Measurements from ENCODE around the gene FOXD1. TPM values are rescaled to one million over a fixed set of nuclear protein-coding genes. Genes with fewer than 3 reads are reported as not detected.
"Not testable (repeated sequence)": the region's sequence is repeated elsewhere in the genome, so short reads cannot be mapped to it uniquely, and the experiment has no call there.

FOXD1 gene
- total RNA-seq, 1 donor from 2014 or later: 0.09 TPM

DNA sequence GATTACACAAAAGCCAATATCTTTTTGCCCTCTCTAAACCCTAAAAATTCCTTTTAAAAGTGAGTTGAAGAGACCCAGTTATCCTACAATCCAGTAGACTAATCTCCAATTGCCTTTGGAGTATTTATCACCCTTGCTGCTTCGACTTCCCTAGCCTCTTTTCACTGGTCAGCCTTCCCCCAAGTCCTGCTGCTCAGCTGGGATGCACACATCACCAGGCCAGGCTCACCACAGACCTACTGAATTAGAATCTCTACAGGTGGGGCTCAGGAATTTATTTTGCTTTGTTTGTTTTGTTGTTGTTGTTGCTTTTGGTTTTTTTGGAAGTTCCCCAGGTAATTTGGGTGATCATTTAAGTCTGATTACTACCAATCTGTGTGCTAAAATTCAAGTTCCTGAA lies 11.6 kb upstream of the FOXD1 start:
- H3K4me3 Mint-ChIP-seq: no peak overlapping the region
- H3K4me1 Mint-ChIP-seq: no peaks in the 10 kb centered on the region
- H3K27me3 Mint-ChIP-seq (ENCODE audit: low read depth): peaks cover 39% of the 10 kb centered on the region
- no peaks in the 10 kb centered on the region for H3K36me3 Mint-ChIP-seq
- H3K27ac Mint-ChIP-seq: no peak overlapping the region
- DNase-seq (ENCODE audit: low spot score in 2 of 2, unreplicated experiment in 2 of 2): no peak
- TF ChIP-seq, protein P1, sequence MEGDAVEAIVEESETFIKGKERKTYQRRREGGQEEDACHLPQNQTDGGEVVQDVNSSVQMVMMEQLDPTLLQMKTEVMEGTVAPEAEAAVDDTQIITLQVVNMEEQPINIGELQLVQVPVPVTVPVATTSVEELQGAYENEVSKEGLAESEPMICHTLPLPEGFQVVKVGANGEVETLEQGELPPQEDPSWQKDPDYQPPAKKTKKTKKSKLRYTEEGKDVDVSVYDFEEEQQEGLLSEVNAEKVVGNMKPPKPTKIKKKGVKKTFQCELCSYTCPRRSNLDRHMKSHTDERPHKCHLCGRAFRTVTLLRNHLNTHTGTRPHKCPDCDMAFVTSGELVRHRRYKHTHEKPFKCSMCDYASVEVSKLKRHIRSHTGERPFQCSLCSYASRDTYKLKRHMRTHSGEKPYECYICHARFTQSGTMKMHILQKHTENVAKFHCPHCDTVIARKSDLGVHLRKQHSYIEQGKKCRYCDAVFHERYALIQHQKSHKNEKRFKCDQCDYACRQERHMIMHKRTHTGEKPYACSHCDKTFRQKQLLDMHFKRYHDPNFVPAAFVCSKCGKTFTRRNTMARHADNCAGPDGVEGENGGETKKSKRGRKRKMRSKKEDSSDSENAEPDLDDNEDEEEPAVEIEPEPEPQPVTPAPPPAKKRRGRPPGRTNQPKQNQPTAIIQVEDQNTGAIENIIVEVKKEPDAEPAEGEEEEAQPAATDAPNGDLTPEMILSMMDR (IDR thresholded peaks at IDR 0.05; ENCODE audit: unreplicated experiment): no peak
- H3K9me3 Mint-ChIP-seq: peaks cover 3% of the 10 kb centered on the region

DNA sequence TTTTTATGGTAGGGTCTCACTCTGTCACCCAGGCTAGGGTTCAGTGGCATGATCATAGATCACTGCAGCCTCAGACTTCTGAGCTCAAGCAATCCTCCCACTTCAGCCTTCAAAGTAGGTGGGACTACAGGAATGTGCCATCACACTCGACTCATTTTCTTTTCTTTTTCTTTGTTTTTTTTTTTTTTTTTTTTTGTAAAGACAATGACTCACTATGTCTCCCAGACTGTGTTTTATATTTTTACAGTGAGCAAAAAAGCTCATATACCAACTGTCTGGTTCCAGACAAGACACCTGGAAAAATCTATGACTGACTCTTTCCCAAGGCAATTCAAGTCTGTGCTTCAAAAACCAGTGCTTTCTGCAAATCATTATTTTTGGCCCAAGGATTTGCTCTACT lies 10.8 kb upstream of the FOXD1 start:
- H3K27ac Mint-ChIP-seq: no peak overlapping the region

DNA sequence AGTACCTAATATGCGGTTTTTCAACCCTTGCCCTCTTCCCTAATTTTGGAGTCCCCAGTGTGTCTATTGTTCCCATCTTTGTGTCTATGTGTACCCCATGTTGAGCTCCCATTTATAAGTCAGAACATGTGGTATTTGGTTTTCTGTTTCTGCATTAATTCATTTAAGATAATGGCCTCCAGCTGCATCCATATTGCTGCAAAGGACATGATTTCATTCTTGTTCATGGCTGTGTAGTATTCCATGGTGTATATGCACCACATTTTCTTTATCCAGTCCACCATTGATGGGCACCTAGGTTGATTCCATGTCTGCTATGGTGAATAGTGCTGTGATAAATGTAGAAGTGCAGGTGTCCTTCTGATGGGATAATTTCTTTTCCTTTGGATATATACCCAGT lies 7.9 kb upstream of the FOXD1 start:
- not testable (repeated sequence) for H3K27ac Mint-ChIP-seq; H3K9me3 Mint-ChIP-seq; H3K36me3 Mint-ChIP-seq; H3K4me3 Mint-ChIP-seq; H3K4me1 Mint-ChIP-seq; DNase-seq (ENCODE audit: low spot score in 2 of 2, unreplicated experiment in 2 of 2)
- peaks cover 60% of the 10 kb centered on the region for H3K27me3 Mint-ChIP-seq (ENCODE audit: low read depth)

More for the DNA sequence above, 10.8 kb upstream of the FOXD1 start:
- Mint-ChIP-seq H3K9me3 (peaks cover 3% of the 10 kb centered on the region), H3K36me3 (no peaks in the 10 kb centered on the region), H3K4me1 (no peaks in the 10 kb centered on the region), H3K4me3 (no peak overlapping the region), H3K27me3 (ENCODE audit: low read depth) (peaks cover 38% of the 10 kb centered on the region)
- DNase-seq (ENCODE audit: low spot score in 2 of 2, unreplicated experiment in 2 of 2): no peak
- TF ChIP-seq, protein P1 (IDR thresholded peaks at IDR 0.05; ENCODE audit: unreplicated experiment): no peak

GRCh38 chr5:73454379-73455036 lies 5.9 kb upstream of the FOXD1 start:
- Mint-ChIP-seq H3K36me3 (no peaks in the 10 kb centered on the region), H3K4me1 (peaks cover 4% of the 10 kb centered on the region), H3K9me3 (peaks cover 3% of the 10 kb centered on the region), H3K27ac (no peak overlapping the region), H3K4me3 (no peak overlapping the region), H3K27me3 (ENCODE audit: low read depth) (peaks cover 65% of the 10 kb centered on the region)
- TF ChIP-seq, protein P1 (IDR thresholded peaks at IDR 0.05; ENCODE audit: unreplicated experiment): peak; percentile 77
- peak in 1 of 2 experiments; percentile 56 for DNase-seq (ENCODE audit: low spot score in 2 of 2, unreplicated experiment in 2 of 2)

- Mint-ChIP-seq H3K27me3 (ENCODE audit: low read depth) (peaks cover 75% of the 10 kb centered on the region), H3K9me3 (no peaks in the 10 kb centered on the region), H3K36me3 (no peaks in the 10 kb centered on the region), H3K4me1 (peaks cover 11% of the 10 kb centered on the region), H3K27ac (no peak overlapping the region), H3K4me3 (no peak overlapping the region)
- no peak for DNase-seq (ENCODE audit: low spot score in 2 of 2, unreplicated experiment in 2 of 2)
- TF ChIP-seq, protein P1 (IDR thresholded peaks at IDR 0.05; ENCODE audit: unreplicated experiment): no peak
Measured at GRCh38 chr5:73452215-73452614, 3.6 kb upstream of the FOXD1 start.

DNA sequence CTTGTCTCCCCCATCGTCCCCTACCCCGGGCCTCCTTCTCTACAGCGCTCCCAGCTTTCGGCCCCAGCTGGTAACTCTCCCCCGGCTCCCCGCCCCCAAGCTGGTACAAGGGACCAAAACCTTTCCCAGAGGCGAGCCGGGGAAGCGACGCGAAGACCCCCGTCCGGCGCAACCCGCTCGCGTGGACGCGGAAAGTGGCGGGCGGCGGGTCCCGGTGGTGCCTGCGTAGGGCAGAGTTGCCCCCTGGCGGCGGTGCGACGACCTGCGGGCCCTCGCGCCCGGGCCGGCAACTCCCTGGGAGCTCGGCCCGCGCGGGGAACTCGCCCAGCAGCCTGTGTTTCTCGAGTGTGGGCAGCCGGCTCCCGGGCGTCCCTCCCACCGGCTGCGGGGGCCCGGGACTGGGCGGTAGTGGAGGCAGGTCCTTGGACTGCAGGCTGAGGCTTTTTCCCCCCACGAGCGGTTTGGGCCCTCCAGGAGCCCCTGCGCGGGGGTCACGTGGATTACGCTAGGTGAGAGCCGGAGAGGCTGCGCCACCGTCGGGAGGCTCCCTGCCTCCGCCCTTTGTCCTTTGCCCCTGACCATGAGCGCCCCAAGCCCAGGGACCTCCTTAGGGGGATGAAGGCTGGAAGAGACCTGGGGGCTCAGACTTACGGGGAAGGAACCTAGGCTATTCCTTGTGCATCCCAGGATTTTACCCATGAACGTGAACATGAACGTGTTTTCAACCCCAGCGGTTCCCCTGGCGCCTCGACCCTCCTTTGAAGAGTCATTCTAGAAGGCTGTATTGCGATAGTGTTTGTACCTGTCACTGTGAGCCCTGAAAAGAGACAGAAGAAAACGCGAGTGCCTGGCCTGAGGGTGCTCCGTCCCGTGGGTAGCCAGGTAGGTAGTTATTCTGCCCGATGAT lies 2.9 kb upstream of the FOXD1 start:
- peak; percentile 73 to 85 for DNase-seq (ENCODE audit: low spot score in 2 of 2, unreplicated experiment in 2 of 2)
- Mint-ChIP-seq H3K27ac (no peak overlapping the region), H3K4me1 (peaks cover 11% of the 10 kb centered on the region), H3K9me3 (no peaks in the 10 kb centered on the region), H3K4me3 (no peak overlapping the region), H3K27me3 (ENCODE audit: low read depth) (peaks cover 76% of the 10 kb centered on the region), H3K36me3 (no peaks in the 10 kb centered on the region)
- TF ChIP-seq, protein P1 (IDR thresholded peaks at IDR 0.05; ENCODE audit: unreplicated experiment): peak; percentile 96

Data from mesothelial cell of epicardium (in vitro differentiated cells).